Measurements from ENCODE around the gene HOXB13. TPM values are rescaled to one million over a fixed set of nuclear protein-coding genes. Genes with fewer than 3 reads are reported as not detected.

The HOXB13 gene
- total RNA-seq, 6 experiments from 2014 or later: not detected

DNA sequence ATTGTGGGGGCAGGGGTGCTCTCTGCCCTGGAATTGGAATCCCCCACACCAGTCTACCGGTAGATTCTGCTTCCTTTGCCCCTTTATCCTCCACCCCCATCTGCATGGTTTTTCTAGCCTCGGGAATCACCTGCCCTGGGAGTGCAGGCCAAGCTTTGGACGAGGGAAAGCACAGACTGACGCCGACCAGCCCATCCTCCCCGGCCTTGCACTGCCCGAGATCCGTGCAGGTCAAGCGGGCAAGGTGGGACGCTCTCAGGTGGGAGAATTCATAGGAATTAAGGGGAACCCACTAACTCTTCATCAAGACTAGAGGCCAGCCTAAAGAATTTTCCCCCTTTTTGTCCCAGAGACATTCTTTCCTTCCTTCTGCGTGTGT lies 9.9 kb upstream of the HOXB13 start:
- no peak overlapping the region for H3K4me3 ChIP-seq
- no peaks in the 10 kb centered on the region for H3K9me3 ChIP-seq
- ATAC-seq (peak in 1 of 4 donors; percentile 19), DNase-seq (no peak)
- no peaks in the 10 kb centered on the region for H3K4me1 ChIP-seq
- intact Hi-C loops (cut with DNase I): loop anchor here in 1 of 2 donors (10.0 kb wide), 1 partner anchor 46 kb away; no protein-coding TSS in a partner anchor
- H3K27ac ChIP-seq: no peak overlapping the region
- whole genome bisulfite sequencing (ENCODE audit: insufficient coverage, low coverage, low lambda C conversion rate, missing lambda C conversion rate): 0% methylated on average over 11 of the region's 11 CpGs
- no peaks in the 10 kb centered on the region for H3K36me3 ChIP-seq
- TF ChIP-seq, protein P1, sequence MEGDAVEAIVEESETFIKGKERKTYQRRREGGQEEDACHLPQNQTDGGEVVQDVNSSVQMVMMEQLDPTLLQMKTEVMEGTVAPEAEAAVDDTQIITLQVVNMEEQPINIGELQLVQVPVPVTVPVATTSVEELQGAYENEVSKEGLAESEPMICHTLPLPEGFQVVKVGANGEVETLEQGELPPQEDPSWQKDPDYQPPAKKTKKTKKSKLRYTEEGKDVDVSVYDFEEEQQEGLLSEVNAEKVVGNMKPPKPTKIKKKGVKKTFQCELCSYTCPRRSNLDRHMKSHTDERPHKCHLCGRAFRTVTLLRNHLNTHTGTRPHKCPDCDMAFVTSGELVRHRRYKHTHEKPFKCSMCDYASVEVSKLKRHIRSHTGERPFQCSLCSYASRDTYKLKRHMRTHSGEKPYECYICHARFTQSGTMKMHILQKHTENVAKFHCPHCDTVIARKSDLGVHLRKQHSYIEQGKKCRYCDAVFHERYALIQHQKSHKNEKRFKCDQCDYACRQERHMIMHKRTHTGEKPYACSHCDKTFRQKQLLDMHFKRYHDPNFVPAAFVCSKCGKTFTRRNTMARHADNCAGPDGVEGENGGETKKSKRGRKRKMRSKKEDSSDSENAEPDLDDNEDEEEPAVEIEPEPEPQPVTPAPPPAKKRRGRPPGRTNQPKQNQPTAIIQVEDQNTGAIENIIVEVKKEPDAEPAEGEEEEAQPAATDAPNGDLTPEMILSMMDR (IDR thresholded peaks at IDR 0.05): no peak
- TF ChIP-seq POLR2A (IDR thresholded peaks at IDR 0.05): no peak
- H3K27me3 ChIP-seq: peaks cover 22 to 44% of the 10 kb centered on the region in 2 donors

- no peaks in the 10 kb centered on the region for H3K4me1 ChIP-seq
- H3K27me3 ChIP-seq: peaks cover 31 to 53% of the 10 kb centered on the region in 2 donors
- no peak overlapping the region for H3K4me3 ChIP-seq
- H3K27ac ChIP-seq: no peak overlapping the region
- DNase-seq (no peak), ATAC-seq (peak in 2 of 4 donors; percentile 10 to 28)
- H3K36me3 ChIP-seq: no peaks in the 10 kb centered on the region
- 18% methylated on average over 3 of the region's 4 CpGs for WGBS (ENCODE audit: insufficient coverage, low coverage, low lambda C conversion rate, missing lambda C conversion rate)
- H3K9me3 ChIP-seq: no peaks in the 10 kb centered on the region
- TF ChIP-seq, protein P1 (IDR thresholded peaks at IDR 0.05): no peak
- no peak for TF ChIP-seq POLR2A (IDR thresholded peaks at IDR 0.05)
- intact Hi-C loops (cut with DNase I): loop anchor here in 1 of 2 donors (10.0 kb wide), 1 partner anchor 47 kb away; no protein-coding TSS in a partner anchor
These were observed 8.9 kb upstream of the HOXB13 start for GRCh38 chr17:48737330-48738043.

DNA sequence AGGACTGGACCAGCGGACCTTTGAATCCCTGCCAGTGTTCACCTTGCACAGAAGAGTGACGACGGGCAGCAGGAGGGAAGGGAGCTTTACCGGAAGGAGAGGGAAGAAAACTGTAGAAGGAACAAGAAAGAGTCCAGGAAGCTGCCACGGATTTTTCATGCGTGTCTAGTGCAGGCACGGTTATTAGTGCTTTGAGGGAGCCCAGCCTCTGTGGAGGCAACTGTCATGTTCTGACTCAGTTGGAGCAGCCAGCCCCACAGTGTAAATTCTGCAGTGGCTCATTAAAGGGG lies 6.5 kb upstream of the HOXB13 start:
- ATAC-seq (no peak), DNase-seq (no peak)
- no peak overlapping the region for H3K4me3 ChIP-seq
- no peak overlapping the region for H3K27ac ChIP-seq
- no peaks in the 10 kb centered on the region for H3K9me3 ChIP-seq
- intact Hi-C loops (cut with DNase I): loop anchor here in 1 of 2 donors (10.0 kb wide), 1 partner anchor 50 kb away; no protein-coding TSS in a partner anchor
- WGBS (ENCODE audit: insufficient coverage, low coverage, low lambda C conversion rate, missing lambda C conversion rate): 8% methylated on average over 7 of the region's 7 CpGs
- no peaks in the 10 kb centered on the region for H3K36me3 ChIP-seq
- no peaks in the 10 kb centered on the region for H3K4me1 ChIP-seq
- H3K27me3 ChIP-seq: peaks cover 24 to 64% of the 10 kb centered on the region in 2 donors
- TF ChIP-seq, protein P1 (IDR thresholded peaks at IDR 0.05): no peak

DNA sequence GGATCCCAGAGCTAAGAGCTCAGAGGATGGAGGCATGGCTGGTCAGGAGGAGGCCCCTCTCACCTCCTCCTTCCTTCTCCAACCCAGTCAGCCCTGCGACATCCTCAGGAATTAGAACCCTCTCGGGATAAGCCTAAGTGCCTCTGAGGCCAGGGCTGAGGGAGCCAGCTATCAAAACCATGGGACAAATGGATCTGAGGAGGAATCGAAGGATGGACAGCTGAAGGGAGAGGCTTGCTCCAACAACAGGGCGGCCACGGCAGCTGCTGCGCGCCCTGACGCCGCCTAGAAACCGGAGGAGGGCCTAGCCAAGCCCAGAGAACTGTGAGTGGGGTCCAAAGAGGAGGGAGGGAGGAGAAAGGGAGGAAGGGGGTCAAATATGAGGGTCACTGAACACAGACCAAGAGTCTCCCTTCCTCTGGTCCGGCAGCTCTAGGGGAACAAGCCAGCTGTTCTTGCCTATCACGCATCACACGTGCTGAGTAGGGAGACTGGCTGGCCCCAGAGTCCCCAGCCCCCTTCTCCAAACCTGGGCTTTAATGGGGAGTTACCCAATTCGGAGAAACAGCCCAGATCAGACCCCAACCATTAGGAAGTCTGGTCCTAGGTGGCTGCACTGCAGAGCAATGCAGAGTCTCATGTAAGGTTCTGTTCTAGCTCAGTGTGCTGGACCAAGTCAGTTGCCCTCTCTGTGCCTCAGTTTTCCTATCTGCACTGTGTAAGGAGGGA lies 5.9 kb upstream of the HOXB13 start:
- Histone ChIP-seq H3K4me1 (no peaks in the 10 kb centered on the region), H3K36me3 (no peaks in the 10 kb centered on the region), H3K27me3 (peaks cover 21 to 62% of the 10 kb centered on the region in 2 donors), H3K27ac (no peak overlapping the region), H3K9me3 (no peaks in the 10 kb centered on the region), H3K4me3 (no peak overlapping the region)
- no peak for ATAC-seq
- intact Hi-C loops (cut with DNase I): loop anchor here in 1 of 2 donors (10.0 kb wide), 1 partner anchor 50 kb away; no protein-coding TSS in a partner anchor
- 6% methylated on average over 10 of the region's 14 CpGs for WGBS (ENCODE audit: insufficient coverage, low coverage, low lambda C conversion rate, missing lambda C conversion rate)
- no peak for DNase-seq
- TF ChIP-seq POLR2A (IDR thresholded peaks at IDR 0.05): no peak
- TF ChIP-seq, protein P1 (IDR thresholded peaks at IDR 0.05): no peak

Data from right lobe of liver (tissue), 6 donors.